ENCODE measurements around the gene ACBD5.

ACBD5 gene

DNA sequence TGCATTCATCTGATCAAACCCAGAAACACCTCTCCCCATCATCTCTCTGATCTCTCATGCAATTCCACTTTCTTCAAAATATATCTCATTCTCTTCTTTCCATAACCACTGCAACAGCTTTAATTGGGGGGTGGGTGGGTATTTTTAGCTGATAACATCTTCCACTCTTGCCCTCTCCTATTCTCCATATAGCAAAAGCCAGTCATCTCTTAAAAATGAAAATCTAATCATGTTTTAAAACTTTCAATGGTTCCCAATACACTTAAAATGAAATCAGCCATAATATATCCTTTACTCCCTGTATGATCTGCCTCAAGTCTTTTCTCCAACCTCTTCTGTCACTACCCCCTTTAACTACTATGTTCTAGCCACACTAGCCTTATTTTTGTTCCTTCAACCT, 87.9 kb downstream of the ACBD5 start:
- DNase-seq (ENCODE audit: low read depth in 2 of 2): no peak

DNA sequence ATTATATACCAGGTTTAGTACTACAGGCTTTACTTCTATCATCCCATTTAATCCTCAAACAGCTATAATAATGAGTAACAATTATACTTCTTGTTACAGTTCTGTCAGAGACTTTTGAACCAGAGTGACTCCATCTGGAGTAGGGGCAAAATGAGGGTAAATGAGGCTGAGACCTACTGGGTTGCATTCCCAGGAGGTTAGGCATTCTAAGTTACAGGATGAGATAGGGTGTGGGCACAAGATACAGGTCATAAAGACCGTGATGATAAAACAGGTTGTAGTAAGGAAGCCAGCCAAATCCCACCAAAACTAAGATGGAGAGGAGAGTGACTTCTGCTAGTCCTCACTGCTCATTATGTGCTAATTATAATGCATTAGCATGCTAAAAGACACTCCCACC, 90.3 kb downstream of the ACBD5 start:
- no peak for DNase-seq (ENCODE audit: low read depth in 2 of 2)

DNA sequence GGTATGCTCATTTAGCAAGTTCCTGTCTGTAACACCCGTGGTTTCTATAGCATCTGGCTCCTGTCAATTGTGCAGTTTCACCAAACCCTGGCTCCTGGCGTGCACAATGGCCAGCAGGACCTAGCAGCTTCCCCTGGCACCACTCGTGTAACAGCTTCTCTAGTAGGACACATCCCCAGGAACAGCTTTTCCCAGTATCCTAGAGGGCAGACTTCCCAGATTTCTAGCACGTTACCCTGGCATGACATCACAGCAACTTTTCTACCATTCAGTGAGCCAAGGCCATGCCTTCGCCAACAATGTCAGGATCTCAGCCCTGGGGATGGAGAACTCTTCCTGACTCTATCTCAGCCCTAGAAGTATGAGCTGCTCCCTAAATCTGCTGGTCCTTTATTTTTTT, 92.9 kb downstream of the ACBD5 start:
- DNase-seq (ENCODE audit: low read depth in 2 of 2): no peak

DNA sequence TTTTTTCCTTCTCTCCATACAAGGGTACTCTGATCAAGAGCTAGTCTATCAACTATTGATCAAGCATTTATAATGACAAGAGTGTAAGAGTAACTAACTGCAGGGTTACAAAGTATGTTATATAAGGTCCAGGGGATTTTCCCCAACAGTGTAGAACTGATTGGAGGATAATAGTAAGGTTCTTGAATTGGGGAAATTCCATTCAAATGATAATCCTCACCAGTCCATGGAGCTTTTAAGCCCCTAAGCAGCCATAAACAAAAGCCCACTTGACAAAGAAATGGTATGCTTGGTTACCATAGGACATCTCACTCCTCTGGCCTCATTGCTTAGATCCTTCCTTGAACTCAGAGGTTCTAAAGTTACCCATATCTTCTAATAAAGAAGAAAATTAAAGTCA, 94.7 kb downstream of the ACBD5 start:
- no peak for DNase-seq (ENCODE audit: low read depth in 2 of 2)

Measured in fibroblast of skin of left quadriceps (primary cell).